KBM-7 (cell line): ENCODE data around the gene FRG1.
"Not testable (repeated sequence)": the region's sequence is repeated elsewhere in the genome, so short reads cannot be mapped to it uniquely, and the experiment has no call there.

Experiments
- DNase-seq: peaks from one replicate; pipeline ENCODE4 v3.0.0-alpha.2; 2015
- in situ Hi-C: fragments of 300-500 bp; cut with MboI; formaldehyde crosslinking; loops from 2 replicates; pipeline ENCODE4 v1.14.3; 2020; ENCODE audit warnings: low sequenced_read_pairs, low pct_unique_long_range_greater_than_20kb, mixed read lengths

Gene FRG1

DNA sequence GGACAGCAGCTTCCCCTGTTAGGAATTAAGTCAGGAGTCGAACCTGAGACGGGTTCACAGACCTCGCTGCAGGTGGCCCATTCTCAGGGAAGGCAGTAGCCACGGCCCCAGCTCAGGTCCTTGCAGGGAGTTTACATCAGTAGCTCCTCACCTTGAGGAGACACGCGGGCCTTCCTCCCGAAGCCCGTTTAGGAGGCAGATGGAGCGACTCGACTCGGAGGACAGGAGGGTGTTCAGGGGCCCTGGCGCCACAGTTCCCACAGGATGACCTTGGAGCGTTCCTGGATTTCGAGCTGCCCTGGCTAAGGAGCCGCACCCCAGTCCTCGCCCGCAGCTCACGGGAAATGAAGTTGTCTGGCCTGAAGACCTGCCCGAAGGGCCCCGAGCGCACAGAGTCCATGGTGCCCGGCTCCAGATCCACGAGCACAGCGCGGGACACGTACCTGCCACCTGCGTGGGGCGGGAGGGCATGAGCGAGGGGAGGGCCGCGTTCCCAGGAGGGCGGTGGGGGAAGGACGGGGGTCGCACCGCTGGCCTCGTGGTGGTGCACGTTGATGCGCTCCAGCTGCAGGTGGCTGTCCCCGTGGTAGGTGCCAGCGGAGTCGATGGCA lies 43.3 kb downstream of the FRG1 start:
- DNase-seq, in situ Hi-C loops: not testable (repeated sequence)

DNA sequence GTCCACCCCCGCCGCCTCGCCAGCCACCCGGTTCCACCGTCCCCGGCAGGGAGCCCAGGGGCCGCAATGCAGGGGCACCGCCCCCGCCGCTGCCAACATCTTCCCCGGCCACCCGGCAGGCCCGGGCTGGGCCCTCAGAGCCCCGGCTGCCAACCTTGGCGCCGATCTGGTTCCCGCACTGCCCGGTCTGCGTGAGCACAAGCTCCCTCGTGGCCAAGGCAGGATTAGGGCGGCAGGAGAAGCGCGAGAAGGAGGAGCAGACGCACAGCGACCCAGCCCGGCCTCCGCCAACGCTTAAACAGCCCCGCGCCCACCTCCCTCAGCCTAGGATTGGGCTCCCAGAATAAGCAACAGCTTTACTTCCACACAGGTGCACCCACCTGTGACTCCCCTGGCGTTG lies 44.0 kb downstream of the FRG1 start:
- DNase-seq, in situ Hi-C loops: not testable (repeated sequence)

DNA sequence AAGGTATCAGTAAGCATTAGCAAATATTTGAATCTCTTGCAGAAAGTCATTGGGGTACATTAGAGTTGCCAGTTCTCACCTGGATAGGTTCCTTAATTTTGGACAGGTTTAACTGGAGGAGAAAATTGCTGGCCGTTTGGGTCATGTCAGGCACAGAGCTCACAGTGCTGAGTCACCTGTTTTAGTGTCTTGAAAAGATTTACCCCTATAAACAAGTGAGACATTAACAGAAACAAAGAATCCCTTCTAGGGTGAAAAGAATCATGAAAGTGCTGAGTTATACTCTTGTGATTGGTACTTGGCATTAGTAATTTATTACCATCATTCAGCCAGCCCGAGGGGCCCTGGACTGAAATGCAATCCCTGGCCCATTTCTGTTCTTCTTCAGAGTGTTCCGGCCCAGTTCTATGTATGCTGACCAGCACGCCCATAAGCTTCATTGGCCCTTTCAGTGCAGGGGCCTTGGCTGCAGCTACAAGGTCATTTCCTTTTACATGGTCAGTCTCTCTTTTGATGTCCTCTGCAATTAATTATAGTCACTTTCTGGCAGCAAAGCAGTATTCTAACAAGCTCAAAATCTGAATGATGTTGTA lies 45.1 kb downstream of the FRG1 start:
- in situ Hi-C loops, DNase-seq: not testable (repeated sequence)

DNA sequence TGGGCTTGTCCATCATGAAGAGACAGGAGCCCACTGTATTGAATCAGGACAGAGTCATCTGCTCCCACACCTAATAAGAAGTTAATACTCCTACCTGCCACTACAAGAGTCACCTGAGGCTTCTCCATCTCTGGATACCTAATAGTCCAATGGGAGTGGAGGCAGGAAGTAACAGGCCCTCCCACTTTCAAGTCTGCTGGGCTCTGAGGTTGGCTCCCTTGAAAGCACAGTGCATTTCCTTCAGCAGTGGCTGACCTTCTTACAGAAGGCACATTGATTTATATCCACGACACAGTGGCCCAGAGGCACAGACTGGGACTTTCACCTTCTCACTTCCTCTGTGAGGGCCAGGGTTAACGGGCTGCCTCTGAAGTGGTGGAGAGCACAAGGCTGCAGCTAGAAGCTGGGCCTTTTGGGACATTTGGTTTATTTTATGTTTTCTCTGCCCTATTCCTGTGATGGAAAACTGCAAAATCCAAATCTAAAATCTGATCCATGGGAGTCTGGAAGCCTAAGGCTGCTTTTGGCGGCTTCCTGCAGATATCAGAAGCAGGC lies 48.3 kb downstream of the FRG1 start:
- in situ Hi-C loops, result no loop called here
- no peak for DNase-seq

DNA sequence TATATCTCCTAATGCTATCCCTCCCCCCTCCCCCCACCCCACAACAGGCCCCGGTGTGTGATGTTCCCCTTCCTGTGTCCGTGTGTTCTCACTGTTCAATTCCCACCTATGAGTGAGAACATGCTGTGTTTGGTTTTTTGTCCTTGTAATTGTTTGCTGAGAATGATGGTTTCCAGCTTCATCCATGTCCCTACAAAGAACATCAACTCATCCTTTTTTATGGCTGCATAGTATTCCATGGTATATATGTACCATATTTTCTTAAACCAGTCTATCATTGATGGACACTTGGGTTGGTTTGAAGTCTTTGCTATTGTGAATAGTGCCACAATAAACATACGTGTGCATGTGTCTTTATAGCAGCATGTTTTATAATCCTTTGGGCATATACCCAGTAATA lies 49.3 kb downstream of the FRG1 start:
- DNase-seq, in situ Hi-C loops: not testable (repeated sequence)
